GM19193 (cell line): ENCODE results near the gene BEND5.

Experiments
- POLR2A ChIP-seq: IDR thresholded peaks from 4 replicates; pipeline ENCODE4 v1.6.1; 2011; ENCODE audit not compliant: insufficient read depth, insufficient read length; ENCODE audit errors: extremely low read depth

Gene BEND5

GRCh38 chr1:48776393-48777218 lies at the start of gene BEND5:
TSS of gene BEND5 (minus strand) at chr1:48776891. CDS start at chr1:48776831, 60 bp downstream.
- no peak for TF ChIP-seq POLR2A

- TF ChIP-seq POLR2A: no peak
These were observed 46.5 kb upstream of the BEND5 start for GRCh38 chr1:48823168-48823567.

- TF ChIP-seq POLR2A: no peak
These were observed 43.8 kb upstream of the BEND5 start for GRCh38 chr1:48820491-48820890.

GRCh38 chr1:48817505-48818114 lies 40.9 kb upstream of the BEND5 start:
- no peak for TF ChIP-seq POLR2A

GRCh38 chr1:48810740-48811139 lies 34.0 kb upstream of the BEND5 start:
- no peak for TF ChIP-seq POLR2A

- no peak for TF ChIP-seq POLR2A
These were observed 31.8 kb upstream of the BEND5 start for GRCh38 chr1:48808496-48808895.

- no peak for TF ChIP-seq POLR2A
These were observed 31.0 kb upstream of the BEND5 start for GRCh38 chr1:48807554-48808260.

- no peak for TF ChIP-seq POLR2A
These were observed 26.8 kb upstream of the BEND5 start for GRCh38 chr1:48803474-48803873.

- TF ChIP-seq POLR2A: no peak
These were observed 18.1 kb upstream of the BEND5 start for GRCh38 chr1:48794816-48795215.

- TF ChIP-seq POLR2A: no peak
These were observed 17.2 kb upstream of the BEND5 start for GRCh38 chr1:48793863-48794262.

GRCh38 chr1:48792961-48793360 lies 16.3 kb upstream of the BEND5 start:
- no peak for TF ChIP-seq POLR2A

- no peak for TF ChIP-seq POLR2A
These were observed 13.7 kb upstream of the BEND5 start for GRCh38 chr1:48790397-48790796.

GRCh38 chr1:48789903-48790302 lies 13.2 kb upstream of the BEND5 start:
- no peak for TF ChIP-seq POLR2A

- TF ChIP-seq POLR2A: no peak
These were observed 9.2 kb upstream of the BEND5 start for GRCh38 chr1:48785869-48786268.

GRCh38 chr1:48784301-48784700 lies 7.6 kb upstream of the BEND5 start:
- TF ChIP-seq POLR2A: no peak
